Activated CD4-positive, alpha-beta T cell treated with anti-CD3 and anti-CD28 coated beads for 4 hours (primary cell): ENCODE data around the gene CYP4X1.
"Not testable (repeated sequence)": the region's sequence is repeated elsewhere in the genome, so short reads cannot be mapped to it uniquely, and the experiment has no call there.

Experiments used
- DNase-seq, 2 donors: peaks; one replicate each; pipeline ENCODE4 v3.0.0-alpha.2; 2020

The CYP4X1 gene

GRCh38 chr1:47023268-47024140 is at the start of gene CYP4X1:
CYP4X1 (plus strand) TSS chr1:47023669; CDS start chr1:47023818, 149 bp downstream.
- no peak for DNase-seq

- DNase-seq = no peak
These were observed 40.2 kb upstream of the CYP4X1 start for GRCh38 chr1:46983166-46983829.

GRCh38 chr1:46983830-46984586 is 39.5 kb upstream of the CYP4X1 start:
- no peak for DNase-seq

- DNase-seq = not testable (repeated sequence)
These were observed 32.9 kb upstream of the CYP4X1 start for GRCh38 chr1:46990541-46990940.

GRCh38 chr1:46991083-46991923 is 32.2 kb upstream of the CYP4X1 start:
- no peak for DNase-seq

GRCh38 chr1:46996659-46997281 is 26.7 kb upstream of the CYP4X1 start:
- no peak for DNase-seq

- DNase-seq = no peak
These were observed 21.3 kb upstream of the CYP4X1 start for GRCh38 chr1:47002211-47002610.

- no peak for DNase-seq
These were observed 19.5 kb upstream of the CYP4X1 start for GRCh38 chr1:47003896-47004403.

GRCh38 chr1:47006437-47006836 is 17.0 kb upstream of the CYP4X1 start:
- not testable (repeated sequence) for DNase-seq

- DNase-seq = no peak
These were observed 10.2 kb upstream of the CYP4X1 start for GRCh38 chr1:47013293-47013692.

- no peak for DNase-seq
These were observed 2.4 kb upstream of the CYP4X1 start for GRCh38 chr1:47021070-47021469.

- DNase-seq = no peak
These were observed 802 bp downstream of the CYP4X1 start for GRCh38 chr1:47024141-47024801.

- DNase-seq = no peak
These were observed 6.8 kb downstream of the CYP4X1 start for GRCh38 chr1:47030170-47030805.

GRCh38 chr1:47031059-47031458 is 7.6 kb downstream of the CYP4X1 start:
- DNase-seq = no peak

GRCh38 chr1:47031585-47031984 is 8.1 kb downstream of the CYP4X1 start:
- no peak for DNase-seq

GRCh38 chr1:47036764-47037163 is 13.3 kb downstream of the CYP4X1 start:
- DNase-seq = no peak

- DNase-seq = no peak
These were observed 35.9 kb downstream of the CYP4X1 start for GRCh38 chr1:47059376-47059775.

- DNase-seq = no peak
These were observed 43.7 kb downstream of the CYP4X1 start, which contains the start of gene CYP4Z1 for GRCh38 chr1:47067097-47067594. CYP4Z1 (plus strand) TSS chr1:47067231; CDS start chr1:47067491, 260 bp downstream.

- not testable (repeated sequence) for DNase-seq
These were observed 45.6 kb downstream of the CYP4X1 start for GRCh38 chr1:47069080-47069479.

GRCh38 chr1:47069509-47069908 is 46.0 kb downstream of the CYP4X1 start:
- not testable (repeated sequence) for DNase-seq
